Choroid plexus epithelial cell (primary cell): ENCODE data around the gene HK2.

Source experiments
- DNase-seq: peaks from one replicate; pipeline ENCODE4 v3.0.0-alpha.2; 2010; ENCODE audit warnings: low read depth
- H3K4me3 ChIP-seq: 2 replicates; pipeline ENCODE4 v1.5.1; 2011; ENCODE audit warnings: low read depth, mild to moderate bottlenecking, control low read depth, low read length, moderate library complexity
- TF ChIP-seq, protein P1 (sequence below): conservative IDR thresholded peaks from 2 replicates; pipeline ENCODE4 v1.5.1; 2011; ENCODE audit warnings: low read depth, mild to moderate bottlenecking, control low read depth, inconsistent platforms, low read length, moderate library complexity

Gene HK2

DNA sequence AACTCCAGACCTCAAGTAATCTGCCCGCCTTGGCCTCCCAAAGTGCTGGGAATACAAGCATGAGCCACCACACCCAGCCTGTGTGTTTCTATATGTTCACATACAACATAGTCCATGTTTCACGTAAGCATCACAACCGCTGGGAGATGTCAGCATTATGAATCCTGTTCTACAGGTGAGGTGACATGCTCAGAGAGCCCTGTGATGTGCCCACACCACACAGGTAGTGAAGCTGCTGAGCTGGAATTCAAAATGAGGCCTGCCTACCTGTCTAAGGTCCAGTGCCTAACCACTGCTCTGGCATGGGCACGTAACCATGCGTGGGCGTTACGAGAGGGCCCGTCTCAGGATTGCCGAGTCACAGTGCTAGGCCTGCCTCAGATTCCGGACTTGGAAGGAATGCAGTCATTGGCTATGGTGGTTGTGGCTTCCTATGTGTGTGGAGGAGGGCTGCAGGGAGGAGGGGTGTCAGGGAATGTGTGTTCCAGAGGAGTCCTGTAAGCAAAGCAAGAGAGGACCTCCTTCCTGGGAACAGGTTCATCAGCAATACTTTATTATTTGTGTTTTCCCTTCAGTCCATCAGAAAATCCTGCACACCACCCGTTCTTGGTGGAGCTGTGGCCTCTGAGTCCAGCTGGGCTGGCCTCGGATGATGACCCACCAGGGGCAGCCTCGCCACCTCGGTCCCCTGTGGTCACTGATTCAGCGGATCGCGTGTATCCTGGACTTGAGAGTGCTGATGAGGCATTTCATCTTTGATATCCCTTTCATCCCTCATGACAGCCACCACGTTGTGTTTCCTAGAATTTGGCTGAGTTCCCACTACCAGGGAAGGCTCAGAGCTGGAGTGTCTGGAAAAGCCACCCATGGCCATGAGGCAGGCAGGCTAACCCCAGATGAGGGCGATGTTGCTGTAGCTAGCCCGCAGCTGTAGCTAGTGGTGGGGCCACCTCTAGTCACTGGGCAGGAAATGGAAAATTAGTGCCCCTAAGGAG is 31.1 kb downstream of the HK2 start:
- peak; percentile 36 for DNase-seq
- no peak overlapping the region for H3K4me3 ChIP-seq
- TF ChIP-seq, protein P1, sequence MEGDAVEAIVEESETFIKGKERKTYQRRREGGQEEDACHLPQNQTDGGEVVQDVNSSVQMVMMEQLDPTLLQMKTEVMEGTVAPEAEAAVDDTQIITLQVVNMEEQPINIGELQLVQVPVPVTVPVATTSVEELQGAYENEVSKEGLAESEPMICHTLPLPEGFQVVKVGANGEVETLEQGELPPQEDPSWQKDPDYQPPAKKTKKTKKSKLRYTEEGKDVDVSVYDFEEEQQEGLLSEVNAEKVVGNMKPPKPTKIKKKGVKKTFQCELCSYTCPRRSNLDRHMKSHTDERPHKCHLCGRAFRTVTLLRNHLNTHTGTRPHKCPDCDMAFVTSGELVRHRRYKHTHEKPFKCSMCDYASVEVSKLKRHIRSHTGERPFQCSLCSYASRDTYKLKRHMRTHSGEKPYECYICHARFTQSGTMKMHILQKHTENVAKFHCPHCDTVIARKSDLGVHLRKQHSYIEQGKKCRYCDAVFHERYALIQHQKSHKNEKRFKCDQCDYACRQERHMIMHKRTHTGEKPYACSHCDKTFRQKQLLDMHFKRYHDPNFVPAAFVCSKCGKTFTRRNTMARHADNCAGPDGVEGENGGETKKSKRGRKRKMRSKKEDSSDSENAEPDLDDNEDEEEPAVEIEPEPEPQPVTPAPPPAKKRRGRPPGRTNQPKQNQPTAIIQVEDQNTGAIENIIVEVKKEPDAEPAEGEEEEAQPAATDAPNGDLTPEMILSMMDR: peak; percentile 20

DNA sequence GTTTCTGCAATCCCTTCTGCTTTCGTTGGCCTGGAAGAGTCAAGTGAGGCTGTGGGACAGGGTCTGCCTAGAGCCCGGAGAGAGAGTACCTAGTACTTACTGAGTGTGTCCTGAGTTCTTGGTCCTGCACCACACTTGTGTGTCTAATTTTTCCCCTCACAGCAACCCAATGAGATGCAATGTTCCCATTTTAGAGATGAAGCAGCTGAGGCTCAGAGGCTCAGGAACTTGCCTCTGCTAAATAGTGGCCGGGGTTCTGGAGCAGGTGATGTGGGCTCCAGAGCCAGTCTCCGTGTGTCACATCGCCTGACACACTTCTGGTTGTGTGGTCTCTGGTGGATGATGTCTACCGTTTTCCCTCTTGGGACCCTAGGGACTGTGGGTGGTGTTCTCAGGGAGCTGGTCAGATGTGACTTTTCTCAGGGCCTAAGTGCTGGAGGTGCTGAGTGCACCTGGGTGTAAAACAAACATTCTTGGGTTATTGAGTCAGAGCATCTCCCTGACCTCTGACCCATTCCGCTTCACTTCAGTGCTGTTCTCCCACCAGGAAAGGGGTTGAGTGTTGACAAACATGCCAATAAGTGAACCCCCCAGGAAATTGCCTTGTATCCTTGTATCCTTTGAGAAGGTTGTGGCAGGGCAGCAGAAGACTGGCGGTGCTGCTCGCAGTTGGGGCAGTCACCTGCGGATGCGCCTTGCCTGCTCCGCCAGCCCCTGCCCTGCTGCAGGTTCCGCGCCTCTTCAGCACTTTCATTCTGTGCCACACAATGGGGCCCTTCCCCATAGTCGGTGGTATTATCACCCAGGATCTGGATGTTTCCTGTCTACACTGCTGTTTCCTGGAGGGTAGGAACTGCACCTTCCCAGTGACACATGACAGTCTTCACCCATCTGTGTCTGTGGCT is 32.1 kb downstream of the HK2 start:
- TF ChIP-seq, protein P1: no peak
- H3K4me3 ChIP-seq: no peak overlapping the region
- peak; percentile 54 for DNase-seq

DNA sequence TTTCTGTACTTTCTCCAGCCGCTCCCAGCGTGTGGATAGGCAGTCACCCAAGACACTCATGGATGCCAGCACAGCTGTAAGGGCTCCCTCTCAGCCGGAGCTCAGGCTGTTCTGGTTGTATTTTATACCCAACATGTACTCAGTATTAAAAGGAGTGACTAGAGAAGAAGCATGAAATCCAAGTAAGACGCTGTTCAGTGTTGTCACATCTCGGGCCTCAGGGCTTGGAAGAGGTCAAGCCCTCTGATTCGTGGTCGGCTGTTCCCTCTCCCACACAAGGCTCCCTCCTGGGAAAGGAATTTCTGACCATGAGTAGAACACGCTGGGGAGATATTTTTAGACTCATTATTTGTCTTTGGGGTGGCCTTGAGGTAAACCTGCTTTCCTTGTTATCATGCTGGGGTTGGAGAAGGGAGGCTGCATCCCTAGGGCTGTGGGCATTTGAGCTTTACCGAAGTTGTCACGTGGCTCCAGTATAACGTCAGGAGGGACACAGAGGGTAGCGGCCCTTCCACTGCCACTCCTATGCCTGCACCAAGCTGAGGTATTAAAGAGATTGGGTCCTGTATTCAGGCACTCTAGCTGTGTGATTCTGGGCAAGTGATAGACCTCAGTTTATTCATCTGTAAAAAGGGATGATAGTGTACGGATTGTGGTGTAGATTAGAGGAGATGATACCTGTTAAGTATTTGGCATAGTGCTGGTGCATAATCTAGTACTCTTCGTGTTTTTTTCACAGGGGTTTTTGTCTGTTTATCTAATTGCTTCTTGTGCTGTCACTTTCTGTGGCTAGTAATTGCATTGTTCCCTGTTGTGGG is 34.1 kb downstream of the HK2 start:
- TF ChIP-seq, protein P1: no peak
- DNase-seq: peak; percentile 98
- H3K4me3 ChIP-seq: no peak overlapping the region

DNA sequence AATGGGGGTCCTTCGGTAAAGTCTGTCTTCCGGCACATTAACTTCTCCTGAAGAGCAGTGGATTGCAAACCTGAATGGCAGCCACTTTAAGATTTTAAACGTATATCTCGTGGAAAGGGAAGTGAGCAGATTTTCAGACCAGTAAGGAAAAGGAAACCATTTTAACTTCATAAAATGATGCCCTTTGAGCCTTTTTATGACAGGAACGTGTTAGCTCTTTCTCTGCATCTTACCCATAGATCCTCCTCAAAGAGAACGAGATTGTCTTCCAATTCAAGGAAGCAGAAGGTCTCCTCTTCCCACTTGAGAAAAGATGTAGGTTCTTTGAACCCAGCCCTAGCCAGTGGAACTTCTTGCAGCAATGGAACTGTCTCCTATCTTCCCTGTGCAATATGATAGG is 35.6 kb downstream of the HK2 start:
- TF ChIP-seq, protein P1: no peak
- no peak overlapping the region for H3K4me3 ChIP-seq
- DNase-seq: no peak

DNA sequence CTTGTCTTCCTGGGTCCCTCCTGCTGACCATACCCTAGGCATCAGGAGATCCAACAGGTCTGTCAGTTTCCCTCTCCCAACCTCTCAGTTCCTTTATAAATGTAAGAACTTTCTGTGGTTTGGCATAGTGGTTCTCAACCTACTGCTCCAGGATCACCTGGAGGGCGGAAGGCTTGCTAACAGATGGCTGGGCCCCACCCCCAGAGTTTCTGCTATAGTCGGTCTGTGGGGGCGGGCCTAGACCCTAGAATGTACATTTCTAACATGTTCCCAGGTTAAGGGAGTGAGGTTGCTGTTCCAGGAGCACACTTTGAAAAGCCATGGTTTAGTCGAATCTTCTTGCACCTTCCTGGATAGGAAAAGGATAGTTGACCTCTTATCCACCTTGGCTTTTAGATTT is 37.0 kb downstream of the HK2 start:
- TF ChIP-seq, protein P1: no peak
- DNase-seq: no peak
- no peak overlapping the region for H3K4me3 ChIP-seq

DNA sequence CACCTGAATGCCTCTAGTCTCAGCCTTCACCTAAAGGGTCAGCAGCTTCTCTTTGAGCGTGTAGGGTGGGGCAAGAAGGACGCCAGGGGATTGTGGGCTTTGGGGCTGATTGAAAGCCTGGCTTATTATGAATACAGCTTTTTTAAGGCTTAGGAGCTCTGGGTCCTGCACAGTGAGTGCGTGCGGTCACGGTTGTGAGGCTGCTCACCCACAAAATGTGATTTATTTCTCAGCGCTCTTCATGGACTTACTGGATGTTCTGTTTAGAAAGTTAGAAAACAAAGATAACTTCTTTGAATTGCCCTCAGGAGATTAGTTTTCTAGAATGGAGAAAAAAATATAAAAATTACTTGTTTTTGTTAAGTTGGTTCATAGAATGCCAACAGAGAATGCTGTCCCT is 37.5 kb downstream of the HK2 start:
- DNase-seq: no peak
- no peak overlapping the region for H3K4me3 ChIP-seq
- TF ChIP-seq, protein P1: no peak
